Fibroblast of skin of scalp (primary cell): ENCODE results near the gene CHIC2.

ENCODE experiments used
- DNase-seq: peaks from one replicate; pipeline ENCODE4 v3.0.0-alpha.2; 2013

Gene CHIC2

DNA sequence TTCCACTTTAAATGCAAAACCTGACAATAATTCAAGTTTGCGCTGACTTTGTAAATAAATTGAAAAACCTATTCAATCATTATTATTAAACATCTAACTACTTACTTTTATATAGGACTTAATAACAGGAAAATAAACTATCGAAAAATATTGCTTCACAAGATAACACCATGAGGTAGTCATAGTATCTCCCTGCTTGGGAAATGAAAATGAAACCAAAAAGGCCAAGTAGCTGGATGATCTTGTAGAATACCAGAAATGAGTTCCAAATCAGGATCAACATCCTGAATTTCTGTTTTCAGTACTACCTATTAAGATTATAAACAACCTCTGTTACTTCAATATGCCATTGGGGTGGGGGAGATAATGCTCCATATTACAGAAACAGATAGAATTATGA is 58.9 kb downstream of the CHIC2 start:
- DNase-seq = peak; percentile 39

DNA sequence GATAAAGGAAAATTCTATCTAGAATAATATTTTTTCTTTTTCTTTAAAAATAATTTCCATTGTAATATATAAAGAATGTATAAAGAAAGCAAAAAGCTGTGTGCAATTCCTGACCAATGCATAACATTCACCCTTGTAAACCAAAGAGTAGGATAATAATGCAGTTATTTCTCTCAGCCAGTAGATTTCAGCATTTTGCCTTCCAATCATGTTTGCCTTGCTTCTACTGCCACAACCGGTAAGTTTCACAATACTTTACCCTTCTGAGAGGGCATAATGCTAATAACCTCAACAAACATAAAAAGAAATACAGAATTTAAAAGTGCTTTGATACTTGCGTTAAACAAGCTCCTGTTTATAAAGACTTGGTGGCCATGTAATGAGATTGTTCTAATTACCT is 59.9 kb downstream of the CHIC2 start:
- peak; percentile 62 for DNase-seq

GRCh38 chr4:54001668-54002365 is 62.6 kb downstream of the CHIC2 start:
- no peak for DNase-seq

DNA sequence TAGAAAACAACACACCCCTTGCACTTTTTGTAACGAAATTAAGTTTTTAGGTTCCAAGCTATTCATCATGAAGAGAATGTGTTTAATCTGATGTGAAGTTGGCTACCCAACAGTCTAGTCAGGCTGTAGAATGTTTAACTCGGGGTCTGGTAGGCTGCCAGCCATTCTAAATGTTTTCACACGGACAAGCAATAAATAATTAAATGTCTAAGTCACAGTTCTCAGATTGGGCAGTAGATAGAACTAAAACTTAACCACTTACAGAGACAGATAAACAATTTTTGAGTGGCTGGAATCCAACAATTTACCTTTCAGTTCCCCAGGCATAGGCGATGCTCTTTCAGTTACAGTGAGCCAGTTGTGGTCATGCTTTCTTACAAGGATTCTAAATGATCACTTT is 66.5 kb downstream of the CHIC2 start:
- DNase-seq = peak; percentile 12

GRCh38 chr4:53994382-53995102 is 69.9 kb downstream of the CHIC2 start:
- no peak for DNase-seq

GRCh38 chr4:53992785-53993184 is 71.6 kb downstream of the CHIC2 start:
- no peak for DNase-seq

GRCh38 chr4:53991821-53992220 is 72.6 kb downstream of the CHIC2 start:
- DNase-seq = no peak

DNA sequence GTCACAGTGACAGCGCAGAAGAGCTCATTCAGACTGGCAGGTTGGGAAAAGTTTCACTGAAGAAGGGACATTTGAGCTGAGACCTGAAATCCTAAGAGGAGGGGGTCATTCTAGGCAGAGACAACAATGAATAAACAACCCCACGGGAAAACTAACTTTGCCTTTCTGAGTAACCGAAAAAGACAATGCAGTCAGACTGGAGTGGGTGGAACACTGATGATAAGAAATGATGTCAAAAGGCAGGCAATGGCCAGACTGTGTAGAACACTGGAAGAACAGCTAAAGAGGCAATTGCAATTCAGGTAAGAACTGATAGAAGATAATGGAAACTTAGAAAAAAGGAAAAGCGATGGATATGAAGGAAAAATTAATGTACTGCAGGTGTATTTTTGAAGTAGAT is 73.8 kb downstream of the CHIC2 start:
- DNase-seq = no peak

- DNase-seq = peak; percentile 57
Measured at GRCh38 chr4:53987761-53988171, 76.6 kb downstream of the CHIC2 start.

GRCh38 chr4:53986062-53986461 is 78.3 kb downstream of the CHIC2 start:
- no peak for DNase-seq

DNA sequence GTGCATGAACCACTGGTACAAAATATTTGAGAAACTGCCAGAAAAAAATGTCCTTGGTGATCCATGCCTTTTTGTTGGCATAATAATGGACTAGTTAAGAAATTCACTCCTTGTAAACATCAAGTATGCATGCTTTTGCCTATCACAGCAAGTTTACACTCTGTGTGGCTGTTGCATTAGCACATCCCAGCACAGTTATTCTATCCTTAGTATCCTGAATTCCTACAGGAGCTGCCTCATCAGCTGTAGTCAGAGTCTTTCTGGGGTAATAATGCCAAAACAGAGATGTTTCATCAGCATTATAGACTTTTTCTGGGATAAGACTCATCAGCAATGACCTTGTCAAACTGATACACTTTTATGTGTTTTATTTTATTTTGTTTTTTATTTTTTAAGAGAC is 82.8 kb downstream of the CHIC2 start:
- DNase-seq = peak; percentile 24

- no peak for DNase-seq
Measured at GRCh38 chr4:53981066-53981465, 83.3 kb downstream of the CHIC2 start.

GRCh38 chr4:53974561-53974960 is 89.8 kb downstream of the CHIC2 start:
- DNase-seq = peak; percentile 54

GRCh38 chr4:53967986-53968385 is 96.4 kb downstream of the CHIC2 start:
- DNase-seq = peak; percentile 83

DNA sequence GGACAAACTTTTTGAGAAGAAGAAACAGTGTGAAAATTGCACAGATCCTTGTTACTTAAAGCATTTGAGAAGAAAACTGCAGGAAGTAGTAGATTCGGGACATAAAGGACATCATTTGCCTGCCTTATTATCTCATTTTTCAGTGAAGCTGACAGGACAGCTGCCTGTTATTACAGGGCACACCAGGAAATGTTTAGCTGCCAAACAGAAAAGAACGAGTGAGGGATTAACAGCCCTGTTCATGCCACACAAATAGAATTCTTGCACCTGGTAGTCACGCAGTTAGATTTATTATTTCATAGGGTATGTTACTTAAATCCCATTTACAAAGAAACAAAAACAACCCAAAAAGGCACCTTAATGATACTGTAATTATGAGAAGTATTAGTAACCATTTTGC is 100.6 kb downstream of the CHIC2 start:
- DNase-seq = peak; percentile 23

- no peak for DNase-seq
Measured at GRCh38 chr4:53963336-53963735, 101.1 kb downstream of the CHIC2 start.

DNA sequence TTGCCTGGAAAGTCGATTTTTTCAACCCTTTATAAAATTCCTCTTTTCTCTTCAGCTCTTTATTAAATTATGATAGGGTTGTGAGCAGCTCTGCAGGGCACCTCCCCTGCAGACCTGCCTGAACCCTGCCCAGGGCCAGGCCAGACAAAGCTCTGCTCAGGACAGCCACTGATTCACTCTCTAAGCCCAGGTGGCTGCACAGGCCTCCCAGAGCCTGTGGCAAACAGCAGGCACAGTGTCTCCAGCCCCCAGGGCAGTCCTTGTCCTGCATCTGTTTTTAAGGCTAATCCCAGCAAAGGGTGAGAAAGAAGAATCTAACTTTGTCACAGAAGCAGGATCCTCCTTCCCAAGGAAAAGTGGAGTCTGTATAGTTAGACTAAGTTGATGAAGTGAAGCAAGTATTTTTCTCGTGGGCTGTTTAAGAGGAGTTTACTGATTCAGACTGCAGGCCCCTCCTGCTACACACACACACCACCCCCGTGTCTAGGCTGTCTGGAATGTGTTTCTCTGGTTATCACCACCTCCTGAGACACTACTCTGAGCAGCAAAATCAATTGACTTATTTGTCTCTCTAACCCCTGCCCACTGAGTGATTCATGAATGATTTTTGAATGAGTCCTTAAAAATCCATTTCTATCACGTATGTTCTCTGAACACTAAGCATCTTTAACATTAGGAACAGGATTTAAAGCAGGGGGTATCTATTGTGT is 101.7 kb downstream of the CHIC2 start:
- DNase-seq = peak; percentile 89

DNA sequence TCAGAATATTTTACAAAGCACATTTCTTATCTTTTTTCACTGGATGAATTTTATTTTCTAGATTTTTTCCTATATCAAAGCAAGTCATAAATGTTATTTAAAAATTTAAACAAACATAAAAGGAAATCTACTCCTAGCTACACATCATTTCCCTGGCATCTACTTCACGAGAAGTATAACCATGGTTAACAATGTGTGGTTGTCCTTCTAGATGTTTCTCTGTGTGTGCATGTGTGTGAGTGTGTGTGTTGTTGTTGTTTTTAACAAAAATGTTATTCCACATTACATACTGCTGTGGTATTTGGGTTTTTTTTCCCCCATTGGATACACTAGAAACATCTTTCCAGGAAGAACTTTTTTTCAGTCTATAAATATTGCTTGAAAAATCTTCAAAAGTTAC is 103.1 kb downstream of the CHIC2 start:
- peak; percentile 57 for DNase-seq

GRCh38 chr4:53960843-53961242 is 103.6 kb downstream of the CHIC2 start:
- DNase-seq = no peak
